ENCODE results near the gene SRL. TPM values are rescaled to one million over a fixed set of nuclear protein-coding genes. Genes with fewer than 3 reads are reported as not detected.

The SRL gene
- total and polyA plus RNA-seq, 2 of the 8 experiments (the other 6 are each of a cell fraction or from before 2014, with no cell fraction given): 0.05 TPM; not detected in 1

DNA sequence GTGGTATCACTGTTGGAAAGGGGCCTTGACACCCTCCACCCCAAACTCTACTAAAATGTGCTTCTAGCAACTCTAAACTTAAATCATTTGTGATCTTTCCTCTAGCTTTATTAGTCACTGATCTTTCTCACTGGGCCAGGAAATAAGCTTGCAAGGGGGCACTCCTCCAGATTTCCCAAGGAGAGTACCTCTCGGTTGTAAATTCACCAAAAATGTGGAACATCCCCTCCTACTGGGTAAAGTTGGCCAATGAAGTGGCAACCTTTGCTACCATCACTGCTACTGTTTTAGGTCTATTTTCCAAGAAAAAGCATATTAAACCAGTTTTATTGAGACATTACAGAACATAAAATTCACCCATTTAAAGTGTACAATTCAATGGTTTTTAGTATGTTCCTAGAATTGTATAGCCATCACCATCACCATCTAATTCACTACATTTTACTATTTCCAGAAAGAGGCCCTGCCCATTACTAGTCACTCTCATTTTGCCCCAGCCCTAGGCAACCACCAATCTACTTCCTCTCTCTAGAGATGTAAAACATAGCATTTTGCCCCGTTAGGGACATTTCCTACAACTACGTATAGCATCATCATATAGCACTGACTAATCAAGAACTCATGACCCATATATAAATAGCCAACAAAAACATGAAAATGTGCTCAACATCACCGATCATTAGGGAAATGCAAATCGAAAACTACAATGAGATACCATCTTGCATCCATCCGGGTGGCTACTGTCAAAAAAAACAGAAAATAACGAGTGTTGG is 81.0 kb downstream of the SRL start:
- H3K18ac ChIP-seq (ENCODE audit: extremely low read depth, low read length): no peak overlapping the region
- no peaks in the 10 kb centered on the region for H3K23me2 ChIP-seq (ENCODE audit: low read depth, low read length)
- no peak overlapping the region for H2BK12ac ChIP-seq (ENCODE audit: low read depth, low read length)
- H3K79me1 ChIP-seq (ENCODE audit: low read depth, low read length): no peaks in the 10 kb centered on the region
- no peak overlapping the region for H2BK5ac ChIP-seq (ENCODE audit: low read depth, low read length)
- no peaks in the 10 kb centered on the region for H3K4me1 ChIP-seq (replicated peaks in 1 of 4; ENCODE audit: control insufficient read depth in 3 of 4, insufficient read depth in 4 of 4, low read length in 3 of 4)
- H3K4me2 ChIP-seq (ENCODE audit: insufficient read depth in 1 of 2, low read depth in 2 of 2, low read length in 2 of 2): no peak overlapping the region
- H3K56ac ChIP-seq (replicated peaks; ENCODE audit: insufficient read length, low read depth, low read length): peak overlapping the region; percentile 4
- no peak overlapping the region for H2BK20ac ChIP-seq (ENCODE audit: low read length)
- H3K9ac ChIP-seq (replicated peaks in 1 of 4; ENCODE audit: extremely low read depth in 1 of 4, low read depth in 3 of 4, low read length in 3 of 4): no peak overlapping the region
- H3K23ac ChIP-seq (ENCODE audit: insufficient read length): no peak overlapping the region
- H2BK120ac ChIP-seq (replicated peaks; ENCODE audit: low read depth, low read length): no peak overlapping the region
- H3K27ac ChIP-seq (ENCODE audit: low read depth, low read length): no peak overlapping the region
- no peak overlapping the region for H4K91ac ChIP-seq (replicated peaks; ENCODE audit: insufficient read length, low read length)
- TF ChIP-seq TAF1 (IDR thresholded peaks at IDR 0.05; ENCODE audit: low read depth, low read length): no peak
- no peak for TF ChIP-seq CHD1 (IDR thresholded peaks at IDR 0.05; ENCODE audit: low read depth, low read length)
- TF ChIP-seq, protein P1, sequence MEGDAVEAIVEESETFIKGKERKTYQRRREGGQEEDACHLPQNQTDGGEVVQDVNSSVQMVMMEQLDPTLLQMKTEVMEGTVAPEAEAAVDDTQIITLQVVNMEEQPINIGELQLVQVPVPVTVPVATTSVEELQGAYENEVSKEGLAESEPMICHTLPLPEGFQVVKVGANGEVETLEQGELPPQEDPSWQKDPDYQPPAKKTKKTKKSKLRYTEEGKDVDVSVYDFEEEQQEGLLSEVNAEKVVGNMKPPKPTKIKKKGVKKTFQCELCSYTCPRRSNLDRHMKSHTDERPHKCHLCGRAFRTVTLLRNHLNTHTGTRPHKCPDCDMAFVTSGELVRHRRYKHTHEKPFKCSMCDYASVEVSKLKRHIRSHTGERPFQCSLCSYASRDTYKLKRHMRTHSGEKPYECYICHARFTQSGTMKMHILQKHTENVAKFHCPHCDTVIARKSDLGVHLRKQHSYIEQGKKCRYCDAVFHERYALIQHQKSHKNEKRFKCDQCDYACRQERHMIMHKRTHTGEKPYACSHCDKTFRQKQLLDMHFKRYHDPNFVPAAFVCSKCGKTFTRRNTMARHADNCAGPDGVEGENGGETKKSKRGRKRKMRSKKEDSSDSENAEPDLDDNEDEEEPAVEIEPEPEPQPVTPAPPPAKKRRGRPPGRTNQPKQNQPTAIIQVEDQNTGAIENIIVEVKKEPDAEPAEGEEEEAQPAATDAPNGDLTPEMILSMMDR (IDR thresholded peaks at IDR 0.05; ENCODE audit: control extremely low read depth in 1 of 3, insufficient read depth in 1 of 3, low read depth in 1 of 3, low read length in 3 of 3): peak in 2 of 3 experiments; percentile 19 to 24; a peak in 2 of 4 replicates
- TF ChIP-seq EGR1 (IDR thresholded peaks at IDR 0.05; ENCODE audit: borderline replicate concordance, low read depth, low read length): no peak
- TF ChIP-seq GABPA (IDR thresholded peaks at IDR 0.05; ENCODE audit: borderline replicate concordance, insufficient read depth, low read length): no peak
- TF ChIP-seq, protein P2, sequence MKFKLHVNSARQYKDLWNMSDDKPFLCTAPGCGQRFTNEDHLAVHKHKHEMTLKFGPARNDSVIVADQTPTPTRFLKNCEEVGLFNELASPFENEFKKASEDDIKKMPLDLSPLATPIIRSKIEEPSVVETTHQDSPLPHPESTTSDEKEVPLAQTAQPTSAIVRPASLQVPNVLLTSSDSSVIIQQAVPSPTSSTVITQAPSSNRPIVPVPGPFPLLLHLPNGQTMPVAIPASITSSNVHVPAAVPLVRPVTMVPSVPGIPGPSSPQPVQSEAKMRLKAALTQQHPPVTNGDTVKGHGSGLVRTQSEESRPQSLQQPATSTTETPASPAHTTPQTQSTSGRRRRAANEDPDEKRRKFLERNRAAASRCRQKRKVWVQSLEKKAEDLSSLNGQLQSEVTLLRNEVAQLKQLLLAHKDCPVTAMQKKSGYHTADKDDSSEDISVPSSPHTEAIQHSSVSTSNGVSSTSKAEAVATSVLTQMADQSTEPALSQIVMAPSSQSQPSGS (IDR thresholded peaks at IDR 0.05; ENCODE audit: low read length): no peak
- peak; percentile 28 to 49; a peak in 3 of 4 replicates for TF ChIP-seq RAD21 (IDR thresholded peaks at IDR 0.05 in 1 of 2, conservative IDR thresholded peaks at IDR 0.05 in 1 of 2; ENCODE audit: low read depth in 2 of 2, low read length in 2 of 2)
- H4K5ac ChIP-seq (ENCODE audit: insufficient read length, low read depth, low read length): no peak overlapping the region
- no peaks in the 10 kb centered on the region for H3K27me3 ChIP-seq (replicated peaks in 1 of 4; ENCODE audit: control insufficient read depth in 3 of 4, extremely low read depth in 1 of 4, insufficient read depth in 3 of 4, low read length in 3 of 4)
- H2BK15ac ChIP-seq (ENCODE audit: low read length): no peak overlapping the region
- no peak overlapping the region for H4K8ac ChIP-seq (ENCODE audit: extremely low read depth, insufficient read depth, low read length)
- H3K36me3 ChIP-seq (ENCODE audit: control insufficient read depth in 2 of 4, insufficient read depth in 4 of 4, low read length in 3 of 4): no peaks in the 10 kb centered on the region
- CTCF ChIA-PET (ENCODE audit: partially characterized antibody): interaction anchor here (0.8 to 2.3 kb wide), 3 partner anchors 111 to 178 kb away, joined by 3 to 11 read pairs (median 3); no protein-coding TSS in a partner anchor
- no peak overlapping the region for H3K4ac ChIP-seq (replicated peaks; ENCODE audit: insufficient read length, low read depth, low read length)
- no peak for DNase-seq (ENCODE audit: low read depth in 1 of 2, low spot score in 2 of 2)
- POLR2A ChIA-PET (ENCODE audit: partially characterized antibody): no interaction called here
- FAIRE-seq: no peak
- no peak overlapping the region for H2AK5ac ChIP-seq (ENCODE audit: low read depth, low read length)
- 93% methylated on average over 7 of the region's 7 CpGs; no CpG with 5 or more reads in 1 of the 2 experiments for WGBS, 2 experiments (ENCODE audit: extremely low coverage in 1 of 2, insufficient coverage in 1 of 2, insufficient read length in 1 of 2, insufficient replicate concordance in 2 of 2, low coverage in 1 of 2, low lambda C conversion rate in 2 of 2, missing lambda C conversion rate in 1 of 2)
- no peaks in the 10 kb centered on the region for H3K79me2 ChIP-seq (ENCODE audit: control insufficient read depth in 1 of 2, insufficient read depth in 2 of 2, low read length in 2 of 2)
- no peaks in the 10 kb centered on the region for H4K20me1 ChIP-seq (replicated peaks in 1 of 2; ENCODE audit: control insufficient read depth in 1 of 2, insufficient read depth in 2 of 2, low read length in 2 of 2)
- no peak overlapping the region for H2AFZ ChIP-seq (ENCODE audit: low read length)
- H3K14ac ChIP-seq (ENCODE audit: insufficient read length): no peak overlapping the region
- H3K4me3 ChIP-seq (ENCODE audit: extremely low read depth in 1 of 4, insufficient read depth in 2 of 4, low read depth in 3 of 4, low read length in 4 of 4): no peak overlapping the region
- H3K9me3 ChIP-seq (ENCODE audit: insufficient read depth in 2 of 2, low read depth in 1 of 2, low read length in 1 of 2): no peaks in the 10 kb centered on the region

Data from H1 (cell line).